GM04504 (cell line): ENCODE measurements around the gene SPEG.
"Not testable (repeated sequence)": the region's sequence is repeated elsewhere in the genome, so short reads cannot be mapped to it uniquely, and the experiment has no call there.

Source experiments
- DNase-seq: peaks from one replicate; pipeline ENCODE4 v3.0.0-alpha.2; 2012; ENCODE audit warnings: low read depth

SPEG gene

DNA sequence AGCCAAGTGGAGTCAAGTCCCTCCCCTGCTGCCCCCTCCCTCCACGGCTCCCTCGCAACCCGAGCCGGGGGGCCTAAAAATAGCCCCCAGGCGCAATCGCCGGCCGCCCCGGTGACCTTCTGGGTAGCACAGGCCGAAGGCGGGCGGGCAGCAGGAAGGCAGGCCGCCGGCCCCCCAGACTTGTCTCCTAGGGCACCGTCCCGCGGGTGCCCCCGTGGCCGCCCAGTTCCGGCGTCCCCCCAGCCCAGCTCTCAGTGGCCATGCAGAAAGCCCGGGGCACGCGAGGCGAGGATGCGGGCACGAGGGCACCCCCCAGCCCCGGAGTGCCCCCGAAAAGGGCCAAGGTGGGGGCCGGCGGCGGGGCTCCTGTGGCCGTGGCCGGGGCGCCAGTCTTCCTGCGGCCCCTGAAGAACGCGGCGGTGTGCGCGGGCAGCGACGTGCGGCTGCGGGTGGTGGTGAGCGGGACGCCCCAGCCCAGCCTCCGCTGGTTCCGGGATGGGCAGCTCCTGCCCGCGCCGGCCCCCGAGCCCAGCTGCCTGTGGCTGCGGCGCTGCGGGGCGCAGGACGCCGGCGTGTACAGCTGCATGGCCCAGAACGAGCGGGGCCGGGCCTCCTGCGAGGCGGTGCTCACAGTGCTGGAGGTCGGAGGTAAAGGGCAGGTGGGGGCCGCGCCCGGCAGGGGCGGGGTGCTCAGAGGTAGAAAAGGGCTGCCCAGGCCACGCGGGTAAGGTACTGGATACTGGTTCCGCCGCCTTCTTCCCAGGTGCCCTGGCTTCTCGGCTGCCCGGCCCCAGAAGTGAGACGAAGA lies at the start of gene SPEG:
SPEG (plus strand) TSS at position 126 of the 808 bp plus-strand sequence; CDS start at position 261, 135 bp downstream.
- no peak for DNase-seq

DNA sequence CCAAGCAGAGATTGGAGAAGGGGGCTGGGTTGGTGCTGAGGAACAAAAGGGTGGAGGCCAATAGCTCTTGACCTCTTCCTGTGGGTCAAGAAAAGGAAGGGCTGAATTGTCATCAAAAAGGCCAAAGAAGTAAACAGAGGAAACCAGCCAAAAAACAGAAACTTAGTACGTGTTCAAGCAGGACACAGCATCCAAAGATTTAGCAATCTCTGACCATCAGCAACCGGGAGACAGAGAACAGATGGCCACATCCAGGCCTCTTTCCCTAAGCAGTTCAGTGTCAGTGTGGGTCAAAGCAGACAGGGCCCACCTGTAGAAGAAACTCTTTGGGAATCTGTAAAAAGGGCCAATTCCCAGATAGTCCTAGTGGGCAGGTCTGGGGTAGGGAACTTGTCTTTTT lies 49.8 kb upstream of the SPEG start:
- no peak for DNase-seq

GRCh38 chr2:219385958-219386520 lies 48.6 kb upstream of the SPEG start:
- no peak for DNase-seq

DNA sequence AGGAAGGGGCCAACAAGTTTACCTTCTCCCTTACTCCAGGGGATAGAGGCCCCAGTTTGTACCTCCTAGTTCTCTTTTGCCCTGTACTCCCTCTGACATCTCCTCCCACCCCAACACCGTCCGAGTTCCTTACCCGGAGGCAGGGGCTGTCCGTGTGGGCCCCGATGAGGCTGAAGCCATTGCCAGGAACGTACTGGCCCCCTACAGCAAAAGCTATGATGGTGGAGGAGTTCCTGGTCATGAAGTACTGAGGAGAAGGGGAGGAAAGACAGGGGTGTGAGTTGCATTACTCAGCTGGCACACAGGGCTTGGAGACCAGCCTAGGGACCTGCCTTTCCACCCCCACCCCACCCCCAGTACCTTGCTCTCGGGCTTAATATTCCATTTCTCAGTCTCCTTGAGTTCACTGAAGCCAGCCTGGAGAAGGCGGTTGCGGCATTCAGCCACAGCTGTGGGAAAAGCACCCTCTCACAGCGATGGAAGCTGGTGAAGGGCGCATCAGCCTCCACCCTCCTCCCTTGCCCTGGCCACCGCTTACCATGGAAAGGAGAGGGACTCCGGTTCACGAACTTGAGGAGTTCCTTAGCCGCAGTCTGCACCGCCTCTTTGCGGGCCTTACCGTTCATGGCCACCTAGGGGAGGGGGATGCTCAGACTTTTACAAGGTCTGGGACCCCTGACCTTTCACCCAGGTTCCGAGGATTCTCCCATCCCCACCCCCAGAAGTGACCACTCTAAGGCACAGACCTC lies 47.9 kb upstream of the SPEG start:
- DNase-seq, result no peak

- DNase-seq, result peak; percentile 83
Observed at GRCh38 chr2:219387306-219388120, 47.1 kb upstream of the SPEG start, which contains the start of gene DNPEP. Gene DNPEP, minus strand, starts transcription at chr2:219387912. Its CDS starts 118 bp downstream, at chr2:219387794.

GRCh38 chr2:219388121-219388906 lies 46.3 kb upstream of the SPEG start:
- peak; percentile 93 for DNase-seq

DNA sequence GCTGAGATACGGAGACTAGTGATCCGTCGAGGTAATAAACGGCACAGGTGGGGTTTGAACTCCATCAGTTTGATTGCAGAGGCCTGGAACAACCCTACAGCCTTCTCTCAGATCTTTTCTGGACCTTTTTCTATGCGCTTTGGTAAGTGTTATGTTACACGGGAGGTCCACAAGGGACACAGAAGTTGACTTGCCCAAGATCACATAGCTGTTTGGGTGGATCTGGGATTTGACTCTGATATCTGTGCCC lies 45.8 kb upstream of the SPEG start:
- no peak for DNase-seq

GRCh38 chr2:219392754-219393153 lies 41.9 kb upstream of the SPEG start:
- no peak for DNase-seq

DNA sequence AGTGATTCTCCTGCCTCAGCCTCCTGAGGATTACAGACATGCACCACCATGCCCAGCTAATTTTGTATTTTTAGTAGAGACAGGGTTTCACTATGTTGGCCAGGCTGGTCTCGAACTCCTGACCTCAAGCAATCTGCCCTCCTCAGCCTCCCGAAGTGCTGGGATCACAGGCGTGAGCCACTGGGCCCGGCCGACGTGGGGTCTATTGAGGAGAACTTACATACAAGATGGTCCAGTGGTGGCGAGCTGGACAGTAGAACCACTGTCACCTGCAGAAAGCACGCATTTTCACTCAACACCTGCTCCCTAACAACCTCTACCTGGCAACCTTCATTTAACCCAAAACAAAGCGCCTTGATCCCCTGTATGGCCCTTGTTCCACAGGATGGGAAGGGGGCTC lies 39.6 kb upstream of the SPEG start:
- DNase-seq, result not testable (repeated sequence)

- DNase-seq, result no peak
Observed at GRCh38 chr2:219395609-219396008, 39.0 kb upstream of the SPEG start.

DNA sequence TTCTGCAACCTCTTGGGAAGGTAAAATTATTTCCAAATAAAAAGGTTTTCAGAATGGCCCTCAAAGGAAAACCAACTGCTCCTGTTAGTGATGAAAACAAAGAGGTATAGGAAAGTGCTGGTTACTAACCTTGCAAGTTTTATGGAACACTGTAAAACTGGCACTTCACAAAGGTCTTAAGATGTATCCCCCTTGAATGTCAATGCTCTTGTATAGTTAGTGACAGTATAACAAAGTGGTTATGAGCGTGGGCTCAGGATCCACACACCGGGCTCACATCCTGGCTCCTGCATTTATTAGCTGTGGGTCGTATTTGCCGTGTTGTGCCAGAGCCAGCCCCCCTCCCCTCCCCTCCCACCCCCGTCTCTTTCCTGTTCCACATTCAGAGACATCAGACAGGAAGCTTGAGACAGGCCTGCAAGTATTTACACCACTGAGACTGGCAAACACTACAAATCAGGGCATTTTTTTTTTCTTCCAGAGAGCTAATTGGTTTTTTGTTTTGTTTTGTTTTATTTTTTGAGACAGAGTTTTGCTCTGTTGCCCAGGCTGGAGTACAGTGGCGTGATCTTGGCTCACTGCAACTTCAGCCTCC lies 37.7 kb upstream of the SPEG start:
- DNase-seq, result no peak

- DNase-seq, result no peak
Observed at GRCh38 chr2:219398721-219399363, 35.8 kb upstream of the SPEG start.

DNA sequence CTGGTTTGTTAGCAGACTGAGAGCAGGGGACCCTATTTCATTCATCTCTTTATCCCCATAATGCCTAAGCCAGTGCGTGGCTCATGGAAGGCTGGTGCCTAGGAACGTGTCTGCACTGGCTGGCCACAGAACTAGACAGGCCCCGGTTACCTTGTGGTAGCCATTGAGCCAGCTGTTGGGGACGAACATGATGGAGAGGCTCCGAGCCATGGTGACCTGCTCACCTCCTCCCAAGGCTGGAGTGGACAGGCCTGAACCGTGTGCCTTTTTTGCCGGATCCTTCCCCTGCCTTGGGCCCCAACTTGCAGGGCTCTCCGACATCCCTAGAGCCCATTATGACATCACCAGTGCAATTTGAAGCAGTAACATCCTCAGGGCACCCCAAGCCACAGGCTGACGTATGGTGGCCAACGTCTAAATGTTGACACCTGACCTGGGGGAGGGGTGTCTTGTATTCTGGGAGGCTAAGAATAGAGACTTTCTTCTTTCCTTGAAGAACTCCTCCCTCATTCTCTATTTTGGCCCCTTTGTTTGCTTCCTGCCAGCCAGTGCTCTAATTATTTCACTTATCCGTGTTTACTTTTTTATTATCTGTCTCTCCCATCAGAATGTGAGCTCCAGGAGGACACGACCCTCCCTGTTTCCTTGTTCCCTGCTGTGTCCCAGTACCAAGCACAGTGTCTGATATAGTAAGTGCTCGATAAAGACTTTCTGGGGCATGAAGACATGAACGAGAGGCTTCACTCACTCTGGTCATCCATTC lies 34.7 kb upstream of the SPEG start:
- DNase-seq, result no peak

DNA sequence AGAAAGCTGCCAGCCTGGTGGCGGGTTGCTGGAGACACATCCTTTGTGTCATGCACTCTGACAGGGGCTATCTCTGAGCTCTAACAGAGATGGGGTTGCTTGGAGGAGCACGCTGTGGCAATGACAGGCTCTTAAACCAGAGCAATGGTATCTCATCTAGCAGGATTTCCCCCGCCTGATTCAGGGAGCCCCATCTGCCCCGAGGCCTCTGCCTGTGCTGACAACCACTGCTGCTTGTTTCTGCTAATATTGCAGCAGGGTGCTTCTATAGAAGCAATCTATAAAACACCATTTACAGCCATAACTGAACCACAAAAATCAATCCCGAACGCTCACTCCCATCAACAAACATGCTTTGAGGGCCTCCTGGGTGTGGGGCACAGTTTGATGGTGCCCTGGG lies 34.1 kb upstream of the SPEG start:
- DNase-seq, result no peak

DNA sequence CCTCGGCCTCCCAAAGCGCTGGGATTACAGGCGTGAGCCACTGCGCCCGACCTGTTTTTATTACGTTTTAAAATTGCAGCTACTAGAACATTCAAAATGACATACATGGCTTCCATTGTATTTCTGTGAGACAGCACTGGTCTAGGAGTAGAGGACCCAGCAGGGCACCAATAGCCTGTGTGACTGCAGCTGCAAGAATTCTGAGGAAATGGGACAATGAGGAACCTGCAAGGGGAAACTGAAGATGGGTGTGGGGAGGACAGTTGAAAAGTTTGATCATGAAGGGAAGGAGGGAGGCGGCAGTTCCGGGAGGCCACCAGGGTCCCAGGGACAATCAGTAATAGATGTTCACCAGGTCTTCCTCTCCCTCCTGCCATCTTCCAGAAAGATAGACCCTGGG lies 33.0 kb upstream of the SPEG start:
- no peak for DNase-seq

- peak; percentile 57 for DNase-seq
Observed at GRCh38 chr2:219402665-219403515, 31.8 kb upstream of the SPEG start.

DNA sequence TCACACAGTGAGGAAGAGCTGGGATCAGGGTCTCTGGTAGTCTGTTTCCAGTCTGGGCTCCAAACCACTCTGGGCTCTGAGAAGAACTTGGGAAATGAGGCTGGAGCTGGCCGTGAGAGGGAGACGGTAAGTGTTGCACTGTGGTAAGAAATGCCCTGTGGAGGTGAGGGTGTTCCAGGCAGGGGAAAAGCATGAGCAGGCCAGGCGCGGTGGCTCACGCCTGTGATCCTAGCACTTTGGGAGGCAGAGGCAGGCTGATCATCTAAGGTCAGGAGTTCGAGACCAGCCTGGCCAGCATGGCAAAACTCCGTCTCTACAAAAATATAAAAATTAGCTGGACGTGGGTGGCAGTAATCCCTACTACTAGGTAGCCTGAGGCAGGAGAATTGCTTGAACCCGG lies 30.8 kb upstream of the SPEG start:
- no peak for DNase-seq

- DNase-seq, result no peak
Observed at GRCh38 chr2:219404291-219404910, 30.2 kb upstream of the SPEG start.
